GM12891 (cell line): Measurements from ENCODE around the gene RHOBTB3. TPM values are rescaled to one million over a fixed set of nuclear protein-coding genes. Genes with fewer than 3 reads are reported as not detected.

ENCODE experiments used
- DNase-seq: peaks from one replicate; pipeline ENCODE4 v3.0.0; 2011; ENCODE audit warnings: low spot score; ENCODE audit not compliant: insufficient read length
- FAIRE-seq: peaks from 2 replicates; lab custom pipeline; 2011; peaks lifted over from hg19 to GRCh38; lab: Jason Lieb, UNC
- PAX5 ChIP-seq: IDR thresholded peaks from 2 replicates; pipeline ENCODE4 v1.6.1; 2011; ENCODE audit warnings: low read length, moderate library complexity, mild to moderate bottlenecking; ENCODE audit not compliant: insufficient read depth, severe bottlenecking
- POLR2A ChIP-seq: IDR thresholded peaks from 2 replicates; pipeline ENCODE4 v1.6.1; 2011; ENCODE audit warnings: low read depth, low read length, control low read depth
- POLR2AphosphoS5 ChIP-seq: IDR thresholded peaks from 2 replicates; pipeline ENCODE4 v1.6.1; 2011; ENCODE audit warnings: low read depth, low read length, control low read depth
- POU2F2 ChIP-seq: IDR thresholded peaks from 2 replicates; pipeline ENCODE4 v1.6.1; 2011; ENCODE audit warnings: low read depth, mild to moderate bottlenecking, control low read depth, low read length, moderate library complexity
- SPI1 ChIP-seq: IDR thresholded peaks from 2 replicates; pipeline ENCODE4 v1.6.1; 2011; ENCODE audit warnings: low read depth, low read length, control low read depth
- TAF1 ChIP-seq: IDR thresholded peaks from 2 replicates; pipeline ENCODE4 v1.6.1; 2011; ENCODE audit warnings: low read depth, low read length, control low read depth
- polyA plus RNA-seq: library from polyadenylated mRNA; unstranded; fragments of >200 nt; gene quantifications from one replicate; pipeline ENCODE4 v1.2.1, GENCODE V29; 2012; ENCODE audit warnings: low read depth, missing spikeins, inconsistent platforms; ENCODE audit not compliant: missing spikeins

The RHOBTB3 gene
- 6.8 TPM for polyA plus RNA-seq

- FAIRE-seq (peak; percentile 74), DNase-seq (peak; percentile 45)
- TF ChIP-seq POLR2A (peak; percentile 42), POU2F2 (no peak)
Observed at GRCh38 chr5:95730730-95731570, at the start of gene RHOBTB3. Gene RHOBTB3, plus strand, starts transcription at chr5:95731336. Its CDS starts 347 bp downstream, at chr5:95731683.

- DNase-seq, result no peak
- FAIRE-seq, result no peak
- no peak for TF ChIP-seq POLR2A
- no peak for TF ChIP-seq PAX5
- no peak for TF ChIP-seq TAF1
- TF ChIP-seq POU2F2, result no peak
- no peak for TF ChIP-seq SPI1
- TF ChIP-seq POLR2AphosphoS5, result no peak
Observed at GRCh38 chr5:95682891-95683290, 48.2 kb upstream of the RHOBTB3 start, which contains the start of gene SPATA9. Gene SPATA9, minus strand, starts transcription at chr5:95682991. Its CDS starts 137 bp downstream, at chr5:95682854.

GRCh38 chr5:95684361-95684760 is 46.8 kb upstream of the RHOBTB3 start:
- no peak for TF ChIP-seq POLR2AphosphoS5
- no peak for TF ChIP-seq TAF1
- no peak for TF ChIP-seq SPI1
- TF ChIP-seq POU2F2, result no peak
- TF ChIP-seq POLR2A, result no peak
- no peak for TF ChIP-seq PAX5
- FAIRE-seq (no peak), DNase-seq (no peak)

GRCh38 chr5:95686651-95687050 is 44.5 kb upstream of the RHOBTB3 start:
- DNase-seq (no peak), FAIRE-seq (no peak)
- TF ChIP-seq PAX5, result no peak
- no peak for TF ChIP-seq SPI1
- TF ChIP-seq POU2F2, result no peak
- TF ChIP-seq TAF1, result no peak
- no peak for TF ChIP-seq POLR2AphosphoS5
- no peak for TF ChIP-seq POLR2A

- no peak for FAIRE-seq
- no peak for DNase-seq
- no peak for TF ChIP-seq POLR2AphosphoS5
- no peak for TF ChIP-seq PAX5
- no peak for TF ChIP-seq SPI1
- TF ChIP-seq TAF1, result no peak
- no peak for TF ChIP-seq POLR2A
- no peak for TF ChIP-seq POU2F2
Observed at GRCh38 chr5:95689680-95690079, 41.5 kb upstream of the RHOBTB3 start.

GRCh38 chr5:95690333-95690732 is 40.8 kb upstream of the RHOBTB3 start:
- TF ChIP-seq POU2F2 (no peak), POLR2AphosphoS5 (no peak), POLR2A (no peak), SPI1 (no peak), TAF1 (no peak), PAX5 (no peak)
- DNase-seq (no peak), FAIRE-seq (no peak)

GRCh38 chr5:95697781-95698681 is 33.1 kb upstream of the RHOBTB3 start:
- FAIRE-seq, result no peak
- DNase-seq, result no peak
- TF ChIP-seq SPI1 (no peak), POU2F2 (no peak), POLR2AphosphoS5 (no peak), PAX5 (no peak), POLR2A (no peak), TAF1 (no peak)

- DNase-seq (no peak), FAIRE-seq (no peak)
- TF ChIP-seq TAF1, result no peak
Observed at GRCh38 chr5:95699337-95699736, 31.8 kb upstream of the RHOBTB3 start.

- TF ChIP-seq POU2F2 (no peak), POLR2AphosphoS5 (no peak)
- DNase-seq, result no peak
- no peak for FAIRE-seq
Observed at GRCh38 chr5:95701074-95701473, 30.1 kb upstream of the RHOBTB3 start.
